ENCODE measurements around the gene CEP72. TPM values are rescaled to one million over a fixed set of nuclear protein-coding genes. Genes with fewer than 3 reads are reported as not detected.

CEP72 gene
- total and polyA plus RNA-seq, 2 of the 13 experiments (the other 11 are each of a cell fraction or from before 2014, with no cell fraction given), result 3.4 to 9.4 TPM

GRCh38 chr5:572398-573019, 39.6 kb upstream of the CEP72 start:
- ChIA-PET POLR2A (no interaction called here), CTCF (ENCODE audit: low intra/inter-chr PET ratio, low total read pairs) (no interaction called here)
- TF ChIP-seq ZSCAN12 (CRISPR knock-in tag; IDR thresholded peaks at IDR 0.05) (no peak), BHLHE40 (IDR thresholded peaks at IDR 0.05; ENCODE audit: low read length) (no peak), ZNF792 (CRISPR knock-in tag; IDR thresholded peaks at IDR 0.05) (no peak), E2F1 (CRISPR knock-in tag; IDR thresholded peaks at IDR 0.05) (no peak), POLR2AphosphoS5 (IDR thresholded peaks at IDR 0.05; ENCODE audit: low read depth, low read length) (no peak), RBM22 (optimal IDR thresholded peaks at IDR 0.05; ENCODE audit: low read length) (no peak), ZGPAT (CRISPR knock-in tag; IDR thresholded peaks at IDR 0.05) (no peak), ARHGAP35 (CRISPR knock-in tag; IDR thresholded peaks at IDR 0.05; ENCODE audit: borderline replicate concordance) (no peak), SMARCE1 (IDR thresholded peaks at IDR 0.05; ENCODE audit: borderline replicate concordance) (no peak)
- ATAC-seq, result no peak
- Histone ChIP-seq H3K9ac (ENCODE audit: insufficient read depth, low read depth, low read length) (no peak overlapping the region), H2AFZ (ENCODE audit: low read length) (no peak overlapping the region), H3K79me2 (ENCODE audit: insufficient read depth, low read length) (no peaks in the 10 kb centered on the region), H3K4me3 (replicated peaks in 1 of 3; ENCODE audit: insufficient read depth in 1 of 3, low read depth in 2 of 3, low read length in 3 of 3) (no peak overlapping the region), H3K4me2 (ENCODE audit: low read depth, low read length) (no peak overlapping the region), H4K20me1 (ENCODE audit: insufficient read depth, low read length) (no peaks in the 10 kb centered on the region), H3K27ac (ENCODE audit: extremely low read length, insufficient read depth, low read length) (no peak overlapping the region), H3K9me3 (ENCODE audit: low read length) (peaks cover 5% of the 10 kb centered on the region; the same call in 1 of the 2 replicates), H3K36me3 (replicated peaks in 1 of 2; ENCODE audit: control insufficient read depth in 1 of 2, insufficient read depth in 2 of 2, low read length in 2 of 2) (no peaks in the 10 kb centered on the region), H3K4me1 (ENCODE audit: insufficient read depth, low read length) (no peaks in the 10 kb centered on the region), H3K27me3 (ENCODE audit: control insufficient read depth in 1 of 2, insufficient read depth in 2 of 2, low read length in 2 of 2) (peaks cover 8 to 72% of the 10 kb centered on the region in 2 experiments)
- intact Hi-C loops (cut with micrococcal nuclease; ENCODE audit: unreplicated experiment), result no loop called here
- no peak for DNase-seq (ENCODE audit: low spot score)
- no TSS peak for BruUV-seq (replicated peaks)
- 22% methylated on average over 14 of the region's 14 CpGs for WGBS (ENCODE audit: low lambda C conversion rate)
- in situ Hi-C loops (cut with HindIII; ENCODE audit: extremely low pct_ligation_motif_present, low pct_unique_long_range_greater_than_20kb), result no loop called here
- no peak for FAIRE-seq

Data from HepG2 (cell line).